Measurements from ENCODE around the gene NCAM1.

GRCh38 chr11:113034576-113034975 is 73.4 kb downstream of the NCAM1 start:
- TF ChIP-seq YY1 (tag by site-specific recombination; IDR thresholded peaks at IDR 0.05), result no peak
- TF ChIP-seq, protein P1, sequence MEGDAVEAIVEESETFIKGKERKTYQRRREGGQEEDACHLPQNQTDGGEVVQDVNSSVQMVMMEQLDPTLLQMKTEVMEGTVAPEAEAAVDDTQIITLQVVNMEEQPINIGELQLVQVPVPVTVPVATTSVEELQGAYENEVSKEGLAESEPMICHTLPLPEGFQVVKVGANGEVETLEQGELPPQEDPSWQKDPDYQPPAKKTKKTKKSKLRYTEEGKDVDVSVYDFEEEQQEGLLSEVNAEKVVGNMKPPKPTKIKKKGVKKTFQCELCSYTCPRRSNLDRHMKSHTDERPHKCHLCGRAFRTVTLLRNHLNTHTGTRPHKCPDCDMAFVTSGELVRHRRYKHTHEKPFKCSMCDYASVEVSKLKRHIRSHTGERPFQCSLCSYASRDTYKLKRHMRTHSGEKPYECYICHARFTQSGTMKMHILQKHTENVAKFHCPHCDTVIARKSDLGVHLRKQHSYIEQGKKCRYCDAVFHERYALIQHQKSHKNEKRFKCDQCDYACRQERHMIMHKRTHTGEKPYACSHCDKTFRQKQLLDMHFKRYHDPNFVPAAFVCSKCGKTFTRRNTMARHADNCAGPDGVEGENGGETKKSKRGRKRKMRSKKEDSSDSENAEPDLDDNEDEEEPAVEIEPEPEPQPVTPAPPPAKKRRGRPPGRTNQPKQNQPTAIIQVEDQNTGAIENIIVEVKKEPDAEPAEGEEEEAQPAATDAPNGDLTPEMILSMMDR (tag by site-specific recombination; IDR thresholded peaks at IDR 0.05), result no peak
- TF ChIP-seq KLF10 (tag by site-specific recombination; IDR thresholded peaks at IDR 0.05), result no peak
- TF ChIP-seq ZNF792 (tag by site-specific recombination; IDR thresholded peaks at IDR 0.05), result no peak
- no peak for TF ChIP-seq ZNF621 (tag by site-specific recombination; IDR thresholded peaks at IDR 0.05)
- TF ChIP-seq ZNF768 (tag by site-specific recombination; IDR thresholded peaks at IDR 0.05), result no peak
- TF ChIP-seq ZNF785 (tag by site-specific recombination; IDR thresholded peaks at IDR 0.05), result no peak
- TF ChIP-seq ZNF658 (tag by site-specific recombination; IDR thresholded peaks at IDR 0.05), result no peak
- TF ChIP-seq ZNF335 (tag by site-specific recombination; conservative IDR thresholded peaks at IDR 0.05), result no peak
- no peak for TF ChIP-seq ZSCAN5A (tag by site-specific recombination; IDR thresholded peaks at IDR 0.05)
- no peak for TF ChIP-seq ZNF596 (tag by site-specific recombination; IDR thresholded peaks at IDR 0.05)

Measured in HEK293 (cell line).